Astrocyte of the cerebellum (primary cell): ENCODE data around the gene KLK15.

Source experiments
- DNase-seq: peaks from one replicate; pipeline ENCODE4 v3.0.0-alpha.2; 2011; ENCODE audit warnings: low read depth
- H3K4me3 ChIP-seq: 2 replicates; pipeline ENCODE4 v1.5.1; 2011; ENCODE audit warnings: mild to moderate bottlenecking, low read depth, low read length, moderate library complexity
- CTCF ChIP-seq: IDR thresholded peaks from 2 replicates; pipeline ENCODE4 v1.5.1; 2012; ENCODE audit warnings: low read length, low read depth, moderate library complexity, mild to moderate bottlenecking; ENCODE audit errors: missing control alignments
- in situ Hi-C: cut with HindIII; loops from 2 replicates; pipeline ENCODE4 v1.10.0; 2017; ENCODE audit warnings: low sequenced_read_pairs

The KLK15 gene

DNA sequence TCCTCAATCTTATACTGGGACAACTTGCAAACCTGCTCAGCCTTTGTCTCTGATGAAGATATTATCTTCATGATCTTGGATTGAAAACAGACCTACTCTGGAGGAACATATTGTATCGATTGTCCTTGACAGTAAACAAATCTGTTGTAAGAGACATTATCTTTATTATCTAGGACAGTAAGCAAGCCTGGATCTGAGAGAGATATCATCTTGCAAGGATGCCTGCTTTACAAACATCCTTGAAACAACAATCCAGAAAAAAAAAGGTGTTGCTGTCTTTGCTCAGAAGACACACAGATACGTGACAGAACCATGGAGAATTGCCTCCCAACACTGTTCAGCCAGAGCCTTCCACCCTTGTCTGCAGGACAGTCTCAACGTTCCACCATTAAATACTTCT, 17.4 kb upstream of the KLK15 start:
- no peak overlapping the region for H3K4me3 ChIP-seq
- no peak for DNase-seq
- no peak for TF ChIP-seq CTCF
- in situ Hi-C loops = no loop called here

DNA sequence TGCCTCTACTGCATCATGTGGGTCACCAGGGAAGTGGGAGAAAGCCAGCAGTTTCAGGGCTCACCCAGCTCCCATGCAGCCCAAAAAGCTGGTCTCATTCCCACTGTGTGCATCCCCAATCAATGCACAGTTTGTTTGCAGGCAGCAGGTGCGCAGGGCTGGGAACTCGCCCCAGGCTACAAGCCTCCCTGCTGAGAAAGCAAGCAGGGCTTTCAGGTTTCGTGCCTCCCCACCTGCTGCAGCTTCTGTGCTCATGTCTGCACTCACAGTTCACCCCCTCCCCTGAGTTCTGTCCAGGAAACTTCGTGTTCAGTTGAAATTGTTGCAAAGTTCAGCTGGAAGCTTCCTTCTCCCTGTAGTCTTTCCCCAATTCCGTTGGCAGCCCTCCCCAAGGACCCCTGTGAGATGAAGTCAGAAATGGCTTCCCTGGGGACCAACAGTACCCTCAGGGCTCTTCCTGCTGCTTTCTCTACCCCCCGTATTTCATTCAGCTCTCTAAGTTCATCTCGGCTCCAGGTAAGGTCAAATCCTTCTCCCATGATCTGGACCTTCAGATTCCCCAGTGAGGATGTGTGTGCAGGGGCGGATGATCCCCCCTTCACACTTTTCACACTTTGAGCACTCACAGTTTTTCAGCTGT, 11.0 kb upstream of the KLK15 start:
- no peak for TF ChIP-seq CTCF
- in situ Hi-C loops = no loop called here
- no peak for DNase-seq
- H3K4me3 ChIP-seq = no peak overlapping the region

DNA sequence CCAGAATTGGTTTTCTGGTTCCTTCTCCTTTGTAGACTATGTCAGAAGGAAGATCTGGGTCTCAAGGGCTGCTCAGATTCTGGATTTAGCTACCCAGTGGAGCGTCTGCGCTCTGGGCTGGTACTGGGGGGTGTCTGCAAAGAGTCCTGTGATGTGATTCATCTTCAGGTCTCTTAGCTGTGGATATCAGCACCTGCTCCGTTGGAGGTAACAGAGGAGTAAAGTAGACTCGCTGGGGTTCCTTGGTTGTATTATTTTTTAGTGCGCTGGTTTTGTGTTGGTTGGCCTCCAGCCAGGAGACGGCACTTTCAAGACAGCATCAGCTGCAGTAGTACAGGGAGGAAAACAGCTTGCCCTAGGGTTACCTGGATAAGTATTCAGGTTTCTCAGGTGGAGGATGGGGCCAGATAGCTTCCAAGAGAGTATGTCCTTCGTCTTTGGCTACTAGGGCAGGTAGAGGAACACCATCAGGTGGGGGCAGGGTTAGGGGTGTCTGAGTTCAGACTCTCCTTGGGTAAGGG, 10.4 kb upstream of the KLK15 start:
- no peak for DNase-seq
- in situ Hi-C loops = no loop called here
- no peak overlapping the region for H3K4me3 ChIP-seq
- no peak for TF ChIP-seq CTCF

- TF ChIP-seq CTCF = no peak
- in situ Hi-C loops = no loop called here
- no peak for DNase-seq
- H3K4me3 ChIP-seq = no peak overlapping the region
Observed at GRCh38 chr19:50843205-50843604, 9.8 kb upstream of the KLK15 start.

DNA sequence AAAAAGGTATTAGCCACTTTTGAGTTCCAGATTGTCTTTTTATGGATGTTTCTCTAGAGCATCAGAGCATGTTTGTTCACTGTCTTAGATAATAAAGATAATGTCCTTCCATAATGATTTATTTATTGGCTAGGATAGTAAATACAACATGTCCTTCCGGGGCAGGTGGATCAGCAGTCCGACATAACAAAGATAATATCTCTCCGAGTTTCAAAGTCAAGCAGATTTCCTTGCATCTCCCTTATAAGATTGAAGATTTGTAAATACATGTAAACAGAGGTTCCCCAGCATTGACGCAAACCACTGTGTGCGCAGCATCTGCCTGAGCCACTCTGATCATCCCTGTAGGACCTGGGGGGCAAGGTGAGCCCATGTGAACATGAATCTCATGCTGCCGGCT, 8.8 kb upstream of the KLK15 start:
- in situ Hi-C loops = no loop called here
- DNase-seq = no peak
- H3K4me3 ChIP-seq = no peak overlapping the region
- TF ChIP-seq CTCF = no peak

DNA sequence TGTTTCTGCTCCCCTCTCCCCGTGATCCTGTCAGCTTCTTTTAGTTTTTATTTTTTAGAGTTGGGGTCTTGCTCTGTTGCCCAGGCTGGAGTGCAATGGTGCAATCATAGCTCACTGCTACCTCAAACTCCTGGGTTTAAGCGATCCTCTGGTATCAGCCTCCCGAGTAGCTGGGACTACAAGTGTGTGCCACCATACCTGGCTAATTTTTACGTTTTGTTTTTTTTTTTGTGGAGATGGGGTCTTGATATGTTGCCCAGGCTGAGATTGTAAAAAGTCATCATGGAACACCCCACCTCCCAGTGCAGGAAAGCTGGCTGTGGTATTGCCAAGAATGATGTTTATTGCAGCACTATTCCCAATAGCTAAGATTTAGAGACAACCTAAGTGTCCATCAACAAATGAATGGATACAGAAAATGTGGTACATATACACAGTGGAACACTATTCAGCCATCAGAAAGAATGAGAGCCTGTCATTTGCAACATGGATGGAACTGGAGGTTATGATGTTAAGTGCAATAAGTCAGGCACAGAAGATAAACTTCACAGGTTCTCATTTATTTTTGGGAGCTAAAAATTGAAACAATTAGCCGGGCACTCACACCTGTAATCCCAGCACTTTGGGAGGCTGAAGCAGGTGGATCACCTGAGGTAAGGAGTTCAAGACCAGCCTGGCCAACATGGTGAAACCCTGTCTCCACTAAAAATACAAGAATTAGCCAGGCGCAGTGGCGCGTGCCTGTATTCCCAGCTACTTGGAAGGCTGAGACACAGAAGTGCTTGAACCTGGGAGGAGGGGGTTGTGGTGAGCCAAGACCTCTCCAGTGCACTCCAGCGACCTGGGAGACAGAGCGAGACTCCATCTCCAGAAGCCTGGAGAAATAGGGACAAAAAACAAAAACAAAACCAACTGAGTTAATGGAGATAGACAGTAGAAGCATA, 6.6 kb upstream of the KLK15 start:
- DNase-seq = no peak
- no peak for TF ChIP-seq CTCF
- H3K4me3 ChIP-seq = no peak overlapping the region
- in situ Hi-C loops = no loop called here
